Measurements from ENCODE around the gene SLC12A7.

SLC12A7 gene

DNA sequence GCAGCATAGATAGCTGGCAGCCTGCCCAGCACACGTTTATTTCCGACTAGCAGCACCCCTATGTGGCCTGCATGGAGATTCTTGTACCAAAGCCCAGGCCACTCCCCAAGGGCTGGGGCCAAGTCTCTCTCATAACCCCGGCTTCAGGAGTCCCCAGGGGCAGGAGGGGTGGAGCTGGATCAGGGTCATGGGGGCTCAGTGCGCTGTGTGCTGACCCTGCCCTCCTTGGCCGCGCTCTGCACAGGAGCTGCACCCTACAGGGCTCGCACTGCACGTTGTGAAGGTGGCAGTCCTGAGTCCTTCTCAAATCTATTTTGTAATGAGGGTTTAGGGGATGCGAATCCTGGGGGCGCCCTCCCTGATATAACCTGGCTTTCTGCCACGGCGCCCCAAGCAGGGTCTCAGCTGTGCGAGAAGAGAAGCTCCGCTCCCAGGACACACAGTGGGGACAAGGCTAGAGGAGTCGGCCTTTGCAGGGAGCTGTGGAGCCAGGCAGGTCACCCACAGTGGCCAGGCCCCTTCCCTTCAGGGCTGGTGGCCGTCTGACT lies 74.7 kb downstream of the SLC12A7 start:
- no peak overlapping the region for H3K9ac ChIP-seq (ENCODE audit: low read length)
- peaks cover 3% of the 10 kb centered on the region for H3K36me3 ChIP-seq (ENCODE audit: control insufficient read depth, insufficient read depth, low read length, severe bottlenecking)
- no peaks in the 10 kb centered on the region for H3K4me1 ChIP-seq (ENCODE audit: control insufficient read depth, insufficient read depth, low read length)
- no peak for DNase-seq (ENCODE audit: low read depth)
- H3K9me3 ChIP-seq (ENCODE audit: control insufficient read depth, low read length) = no peaks in the 10 kb centered on the region
- H3K27me3 ChIP-seq (replicated peaks; ENCODE audit: control insufficient read depth, insufficient read depth, low read length) = peaks cover 8% of the 10 kb centered on the region
- H3K4me3 ChIP-seq (ENCODE audit: low read length) = no peak overlapping the region

DNA sequence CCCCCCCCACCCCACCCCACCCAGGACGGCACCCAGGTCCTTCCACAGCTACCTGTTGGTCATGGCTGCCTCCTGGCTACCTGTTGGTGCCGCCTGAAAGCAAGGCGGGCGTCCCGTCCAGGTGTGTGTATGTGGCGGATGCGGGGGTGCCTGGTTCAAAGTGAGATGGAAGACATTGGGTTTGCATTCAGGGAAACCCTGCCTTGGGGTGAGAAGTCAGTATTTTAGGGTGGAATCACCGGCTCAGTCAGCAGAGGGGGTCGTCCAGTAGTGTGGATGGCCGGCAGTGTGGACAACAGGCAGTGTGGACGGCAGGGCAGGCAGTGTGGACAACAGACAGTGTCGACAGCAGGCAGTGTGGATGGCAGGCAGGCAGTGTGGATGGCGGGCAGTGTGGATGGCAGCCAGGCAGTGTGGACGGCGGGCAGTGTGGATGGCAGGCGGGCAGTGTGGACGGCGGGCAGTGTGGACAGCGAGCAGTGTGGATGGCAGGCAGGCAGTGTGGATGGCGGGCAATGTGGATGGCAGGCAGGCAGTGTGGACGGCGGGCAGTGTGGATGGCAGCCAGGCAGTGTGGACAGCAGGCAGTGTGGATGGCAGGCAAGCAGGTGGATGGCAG lies 75.2 kb downstream of the SLC12A7 start:
- Histone ChIP-seq H3K9me3 (ENCODE audit: control insufficient read depth, low read length) (no peaks in the 10 kb centered on the region), H3K27me3 (replicated peaks; ENCODE audit: control insufficient read depth, insufficient read depth, low read length) (peaks cover 14% of the 10 kb centered on the region), H3K36me3 (ENCODE audit: control insufficient read depth, insufficient read depth, low read length, severe bottlenecking) (peaks cover 3% of the 10 kb centered on the region), H3K4me1 (ENCODE audit: control insufficient read depth, insufficient read depth, low read length) (no peaks in the 10 kb centered on the region), H3K9ac (ENCODE audit: low read length) (no peak overlapping the region), H3K4me3 (ENCODE audit: low read length) (no peak overlapping the region)
- no peak for DNase-seq (ENCODE audit: low read depth)

DNA sequence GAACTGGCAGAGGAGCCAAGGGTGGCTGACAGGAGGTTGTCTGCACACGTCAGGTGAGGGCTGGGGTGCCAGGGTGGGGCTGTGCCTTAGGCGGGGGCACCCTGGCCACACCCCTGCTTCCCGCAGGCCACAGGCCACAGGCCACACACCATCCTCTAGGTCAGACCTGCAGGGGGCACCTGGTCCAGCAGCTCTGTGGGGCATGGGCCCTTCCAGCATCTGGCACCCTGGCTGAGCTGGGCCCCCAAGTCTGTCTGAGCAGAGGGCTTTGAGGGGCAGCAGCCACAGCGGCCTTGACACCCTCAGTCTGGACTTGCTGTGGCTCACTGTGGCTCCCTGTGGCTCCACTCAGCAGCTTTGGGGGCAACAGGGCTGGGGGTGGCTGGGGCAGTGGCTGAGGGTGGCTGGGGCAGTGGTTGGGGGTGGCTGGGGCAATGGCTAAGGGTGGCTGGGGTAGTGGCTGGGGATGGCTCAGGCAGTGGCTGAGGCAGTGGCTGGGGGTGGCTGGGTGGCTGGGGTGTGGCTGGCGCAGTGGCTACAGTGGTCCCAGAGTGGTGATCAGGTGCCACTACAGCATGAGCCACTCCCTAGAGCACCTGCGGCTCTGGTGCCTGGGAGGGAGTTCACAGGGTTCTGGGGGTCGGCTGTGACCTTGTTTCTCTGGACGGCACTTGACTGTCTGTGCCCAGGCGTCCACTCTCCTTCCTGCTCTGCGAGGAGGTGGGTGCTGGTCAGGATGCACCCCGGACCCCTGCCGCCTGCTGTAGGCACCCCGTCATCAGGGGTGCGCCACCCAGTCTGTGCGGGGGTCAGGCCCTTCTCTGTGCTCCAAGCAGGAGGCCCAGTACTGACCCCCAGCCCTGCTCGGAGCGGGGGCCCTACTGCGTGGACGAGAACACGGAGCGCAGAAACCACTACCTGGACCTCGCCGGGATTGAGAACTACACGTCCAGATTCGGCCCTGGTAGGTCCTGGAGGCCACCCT lies 76.2 kb downstream of the SLC12A7 start:
- DNase-seq (ENCODE audit: low read depth) = no peak
- Histone ChIP-seq H3K36me3 (ENCODE audit: control insufficient read depth, insufficient read depth, low read length, severe bottlenecking) (peaks cover 3% of the 10 kb centered on the region), H3K9me3 (ENCODE audit: control insufficient read depth, low read length) (no peaks in the 10 kb centered on the region), H3K27me3 (replicated peaks; ENCODE audit: control insufficient read depth, insufficient read depth, low read length) (peaks cover 15% of the 10 kb centered on the region), H3K4me3 (ENCODE audit: low read length) (no peak overlapping the region), H3K9ac (ENCODE audit: low read length) (no peak overlapping the region), H3K4me1 (ENCODE audit: control insufficient read depth, insufficient read depth, low read length) (no peaks in the 10 kb centered on the region)

DNA sequence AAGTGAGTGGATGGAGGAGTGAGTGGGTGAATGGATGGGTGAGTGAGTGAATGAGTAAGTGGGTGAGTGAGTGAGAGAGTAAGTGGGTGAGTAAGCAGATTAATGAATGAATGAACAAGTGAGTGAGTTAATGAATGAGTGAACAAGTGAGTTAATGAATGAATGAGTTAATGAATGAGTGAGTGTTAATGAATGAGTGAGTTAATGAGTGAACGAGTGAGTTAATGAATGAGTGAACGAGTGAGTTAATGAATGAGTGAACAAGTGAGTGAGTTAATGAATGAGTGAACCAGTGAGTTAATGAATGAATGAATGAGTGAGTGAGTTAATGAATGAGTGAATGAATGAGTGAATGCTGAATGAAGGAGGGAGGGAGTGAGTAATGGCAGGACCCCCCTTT lies 76.9 kb downstream of the SLC12A7 start:
- H3K4me3 ChIP-seq (ENCODE audit: low read length) = no peak overlapping the region
- H3K36me3 ChIP-seq (ENCODE audit: control insufficient read depth, insufficient read depth, low read length, severe bottlenecking) = peaks cover 3% of the 10 kb centered on the region
- H3K27me3 ChIP-seq (replicated peaks; ENCODE audit: control insufficient read depth, insufficient read depth, low read length) = peaks cover 15% of the 10 kb centered on the region
- no peaks in the 10 kb centered on the region for H3K4me1 ChIP-seq (ENCODE audit: control insufficient read depth, insufficient read depth, low read length)
- no peak for DNase-seq (ENCODE audit: low read depth)
- no peaks in the 10 kb centered on the region for H3K9me3 ChIP-seq (ENCODE audit: control insufficient read depth, low read length)
- no peak overlapping the region for H3K9ac ChIP-seq (ENCODE audit: low read length)

DNA sequence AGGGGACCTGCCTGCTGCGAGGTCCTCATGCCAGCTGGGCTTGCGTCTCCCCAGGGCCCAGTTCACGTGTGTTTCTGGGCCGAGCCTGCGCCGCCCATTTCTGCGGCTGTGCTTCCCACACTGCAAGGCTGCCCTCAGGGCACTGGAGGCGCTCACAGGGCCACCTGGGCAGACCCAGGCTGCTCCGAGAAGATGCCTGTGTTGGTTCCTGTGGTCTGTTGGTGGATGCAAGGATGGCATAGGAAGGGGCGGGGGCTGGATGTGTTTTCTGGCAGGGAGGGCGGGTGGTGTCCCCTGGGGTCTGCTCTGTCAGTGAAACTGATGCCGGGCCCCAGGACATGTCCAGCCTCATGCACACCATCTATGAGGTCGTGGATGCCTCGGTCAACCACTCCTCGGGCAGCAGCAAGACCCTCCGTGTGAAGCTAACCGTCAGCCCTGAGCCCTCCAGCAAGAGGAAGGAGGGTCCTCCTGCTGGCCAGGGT lies 77.4 kb downstream of the SLC12A7 start:
- Histone ChIP-seq H3K27me3 (replicated peaks; ENCODE audit: control insufficient read depth, insufficient read depth, low read length) (peaks cover 18% of the 10 kb centered on the region), H3K4me3 (ENCODE audit: low read length) (no peak overlapping the region), H3K9ac (ENCODE audit: low read length) (no peak overlapping the region), H3K9me3 (ENCODE audit: control insufficient read depth, low read length) (no peaks in the 10 kb centered on the region), H3K36me3 (ENCODE audit: control insufficient read depth, insufficient read depth, low read length, severe bottlenecking) (peaks cover 3% of the 10 kb centered on the region), H3K4me1 (ENCODE audit: control insufficient read depth, insufficient read depth, low read length) (no peaks in the 10 kb centered on the region)
- DNase-seq (ENCODE audit: low read depth) = no peak

DNA sequence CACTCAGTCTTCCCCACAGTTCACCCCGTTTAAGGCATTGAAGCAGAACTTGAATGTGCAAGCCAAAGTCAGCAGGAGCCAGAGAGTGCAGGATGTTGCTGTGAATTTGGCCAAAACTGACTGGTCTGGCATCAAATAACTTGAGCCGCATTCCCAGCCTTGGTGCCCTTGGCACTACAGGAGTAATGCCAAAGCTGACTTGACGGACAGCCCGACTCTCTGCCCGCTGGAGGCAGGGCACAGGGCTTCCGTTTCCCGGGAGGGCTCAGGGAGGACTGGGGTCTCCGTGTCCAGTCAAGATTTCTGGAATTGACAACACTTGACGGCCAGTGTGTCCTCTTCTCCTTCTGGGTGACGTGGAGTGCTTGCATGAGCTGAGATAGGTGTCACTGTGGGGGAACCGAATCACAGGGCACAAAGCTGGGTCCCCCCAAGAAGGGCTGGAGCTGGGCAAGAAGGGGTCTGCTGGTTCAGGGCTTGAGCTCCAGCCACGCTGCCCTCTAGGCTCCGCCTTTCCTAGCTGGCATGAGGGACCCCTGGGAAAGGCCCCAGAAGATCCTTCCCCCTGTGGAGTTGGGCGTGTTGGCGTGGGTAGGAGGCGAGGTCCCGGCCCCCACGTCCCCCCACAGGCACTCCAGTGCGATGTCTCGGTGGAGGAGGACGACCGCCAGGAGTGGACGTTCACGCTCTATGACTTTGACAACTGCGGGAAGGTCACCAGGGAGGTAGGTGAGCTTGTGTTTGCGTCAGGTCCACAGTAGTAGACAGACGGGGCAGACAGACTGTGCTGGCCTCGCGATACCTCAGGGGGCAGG lies 78.0 kb downstream of the SLC12A7 start:
- H3K9me3 ChIP-seq (ENCODE audit: control insufficient read depth, low read length) = no peaks in the 10 kb centered on the region
- peaks cover 18% of the 10 kb centered on the region for H3K27me3 ChIP-seq (replicated peaks; ENCODE audit: control insufficient read depth, insufficient read depth, low read length)
- no peak overlapping the region for H3K4me3 ChIP-seq (ENCODE audit: low read length)
- no peaks in the 10 kb centered on the region for H3K4me1 ChIP-seq (ENCODE audit: control insufficient read depth, insufficient read depth, low read length)
- H3K36me3 ChIP-seq (ENCODE audit: control insufficient read depth, insufficient read depth, low read length, severe bottlenecking) = peaks cover 3% of the 10 kb centered on the region
- H3K9ac ChIP-seq (ENCODE audit: low read length) = no peak overlapping the region
- DNase-seq (ENCODE audit: low read depth) = no peak

DNA sequence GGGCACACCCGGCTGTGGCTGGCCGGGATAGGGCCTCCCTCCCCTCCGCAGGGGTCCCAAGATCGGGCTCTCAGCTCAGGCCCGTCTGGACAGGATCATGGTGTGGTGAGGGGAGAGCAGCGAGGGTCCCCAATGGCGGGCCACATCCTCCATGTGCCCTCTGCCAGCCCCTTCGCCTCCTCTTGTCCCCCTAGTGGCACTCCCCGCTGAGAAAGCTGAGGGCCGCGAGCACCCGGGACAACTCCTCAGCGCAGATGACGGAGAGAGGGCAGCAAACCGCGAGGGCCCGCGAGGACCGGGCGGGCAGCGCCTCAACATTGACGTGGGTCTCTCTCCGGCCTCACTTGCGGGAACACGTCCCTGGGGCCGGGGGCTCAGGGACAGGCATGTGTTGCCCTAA lies 78.7 kb downstream of the SLC12A7 start:
- Histone ChIP-seq H3K9me3 (ENCODE audit: control insufficient read depth, low read length) (no peaks in the 10 kb centered on the region), H3K9ac (ENCODE audit: low read length) (no peak overlapping the region), H3K4me1 (ENCODE audit: control insufficient read depth, insufficient read depth, low read length) (no peaks in the 10 kb centered on the region), H3K36me3 (ENCODE audit: control insufficient read depth, insufficient read depth, low read length, severe bottlenecking) (peaks cover 3% of the 10 kb centered on the region), H3K4me3 (ENCODE audit: low read length) (no peak overlapping the region), H3K27me3 (replicated peaks; ENCODE audit: control insufficient read depth, insufficient read depth, low read length) (peaks cover 20% of the 10 kb centered on the region)
- no peak for DNase-seq (ENCODE audit: low read depth)

DNA sequence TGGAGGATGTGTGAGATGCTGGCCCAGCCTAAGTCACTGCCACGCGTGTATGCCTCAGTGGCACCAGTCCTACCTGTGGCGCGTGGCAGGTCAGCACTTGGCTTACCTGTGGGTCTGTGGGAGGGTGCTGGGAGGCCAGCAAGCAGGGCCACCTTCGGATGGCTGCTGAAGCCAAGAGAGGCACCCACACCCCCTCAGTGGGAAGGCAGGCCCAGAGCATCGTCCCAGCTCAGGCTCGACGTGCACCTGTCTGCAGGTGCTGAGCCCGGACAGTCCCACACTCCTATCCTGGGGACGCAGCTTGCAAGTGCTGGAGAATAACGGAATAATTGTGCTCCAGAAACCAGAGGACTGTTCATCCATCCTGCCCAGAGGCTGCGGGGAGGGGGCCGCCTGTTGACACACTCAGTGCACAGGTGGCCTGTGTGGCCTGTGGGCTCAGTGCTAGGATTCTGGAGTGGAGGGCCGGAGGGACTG lies 79.3 kb downstream of the SLC12A7 start:
- Histone ChIP-seq H3K36me3 (ENCODE audit: control insufficient read depth, insufficient read depth, low read length, severe bottlenecking) (peaks cover 3% of the 10 kb centered on the region), H3K27me3 (replicated peaks; ENCODE audit: control insufficient read depth, insufficient read depth, low read length) (peaks cover 25% of the 10 kb centered on the region), H3K9ac (ENCODE audit: low read length) (no peak overlapping the region), H3K4me3 (ENCODE audit: low read length) (no peak overlapping the region), H3K4me1 (ENCODE audit: control insufficient read depth, insufficient read depth, low read length) (no peaks in the 10 kb centered on the region), H3K9me3 (ENCODE audit: control insufficient read depth, low read length) (no peaks in the 10 kb centered on the region)
- DNase-seq (ENCODE audit: low read depth) = no peak

DNA sequence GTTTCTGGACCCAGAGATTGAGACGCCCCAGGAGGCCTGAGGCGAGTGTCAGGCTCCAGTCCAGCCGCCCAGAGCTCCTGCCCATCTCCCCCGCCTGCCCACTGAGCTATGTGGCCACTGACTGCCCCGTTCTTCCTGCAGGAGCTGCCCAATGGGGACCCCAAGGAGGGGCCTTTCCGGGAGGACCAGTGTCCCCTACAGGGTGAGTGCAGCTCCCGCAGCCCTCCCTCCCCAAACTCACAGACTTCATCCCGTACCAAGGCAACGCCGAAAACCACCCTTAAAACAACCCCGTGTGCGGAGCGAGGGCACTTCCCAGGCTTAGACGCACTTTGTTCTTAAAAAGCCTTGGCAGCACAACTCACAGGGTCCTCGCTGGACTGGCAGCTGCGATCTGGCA lies 79.9 kb downstream of the SLC12A7 start:
- H3K27me3 ChIP-seq (replicated peaks; ENCODE audit: control insufficient read depth, insufficient read depth, low read length) = peaks cover 29% of the 10 kb centered on the region
- no peak overlapping the region for H3K4me3 ChIP-seq (ENCODE audit: low read length)
- H3K9ac ChIP-seq (ENCODE audit: low read length) = no peak overlapping the region
- H3K9me3 ChIP-seq (ENCODE audit: control insufficient read depth, low read length) = no peaks in the 10 kb centered on the region
- peaks cover 3% of the 10 kb centered on the region for H3K36me3 ChIP-seq (ENCODE audit: control insufficient read depth, insufficient read depth, low read length, severe bottlenecking)
- no peaks in the 10 kb centered on the region for H3K4me1 ChIP-seq (ENCODE audit: control insufficient read depth, insufficient read depth, low read length)
- DNase-seq (ENCODE audit: low read depth) = no peak

DNA sequence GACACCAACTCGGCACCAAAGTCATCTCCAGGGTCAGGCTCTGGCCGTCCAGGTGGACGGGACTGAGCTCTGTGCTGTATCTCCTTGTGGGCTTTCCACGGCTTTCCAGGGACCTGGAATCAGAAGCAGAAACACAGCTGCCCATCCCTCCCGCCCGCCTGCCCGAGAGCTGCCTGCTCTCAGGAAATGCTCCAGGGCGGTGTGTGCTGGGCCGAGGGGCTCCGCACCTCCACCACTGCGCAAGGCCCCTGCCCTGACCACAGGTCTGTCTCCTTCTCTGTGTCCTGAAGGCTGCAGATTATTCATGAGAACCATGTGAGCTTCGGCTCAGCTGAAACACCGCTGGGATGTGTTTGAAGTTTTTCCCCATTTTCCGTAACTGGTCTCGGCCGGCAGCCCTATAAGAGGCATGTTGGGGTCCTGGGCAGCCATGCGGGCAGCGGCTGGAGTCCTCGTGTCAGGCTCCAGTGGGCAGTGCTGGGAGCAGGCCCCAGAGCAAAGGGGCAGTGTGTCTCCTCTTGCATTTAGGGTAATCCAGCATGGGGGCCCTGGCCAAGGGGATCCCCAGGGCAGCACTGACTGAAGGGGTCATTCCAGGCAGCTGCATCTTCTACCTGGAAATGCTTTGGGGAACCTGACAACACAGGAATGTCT lies 80.4 kb downstream of the SLC12A7 start:
- Histone ChIP-seq H3K9ac (ENCODE audit: low read length) (no peak overlapping the region), H3K9me3 (ENCODE audit: control insufficient read depth, low read length) (no peaks in the 10 kb centered on the region), H3K27me3 (replicated peaks; ENCODE audit: control insufficient read depth, insufficient read depth, low read length) (peaks cover 29% of the 10 kb centered on the region), H3K4me3 (ENCODE audit: low read length) (no peak overlapping the region), H3K36me3 (ENCODE audit: control insufficient read depth, insufficient read depth, low read length, severe bottlenecking) (peaks cover 3% of the 10 kb centered on the region), H3K4me1 (ENCODE audit: control insufficient read depth, insufficient read depth, low read length) (no peaks in the 10 kb centered on the region)
- no peak for DNase-seq (ENCODE audit: low read depth)

All from adipocyte (in vitro differentiated cells).